SK-N-MC (cell line): ENCODE data around the gene ANGPTL8.

Experiments used
- EZH2 ChIP-seq: fragments of 200-600 bp; sonication (generic); IDR thresholded peaks from one replicate; pipeline ENCODE4 v1.6.1; 2017; ENCODE audit warnings: antibody characterized with exemption
- POLR2AphosphoS5 ChIP-seq: IDR thresholded peaks from 2 replicates; pipeline ENCODE4 v1.6.1; 2012; ENCODE audit warnings: mild to moderate bottlenecking, low read depth, low read length, borderline replicate concordance

DNA sequence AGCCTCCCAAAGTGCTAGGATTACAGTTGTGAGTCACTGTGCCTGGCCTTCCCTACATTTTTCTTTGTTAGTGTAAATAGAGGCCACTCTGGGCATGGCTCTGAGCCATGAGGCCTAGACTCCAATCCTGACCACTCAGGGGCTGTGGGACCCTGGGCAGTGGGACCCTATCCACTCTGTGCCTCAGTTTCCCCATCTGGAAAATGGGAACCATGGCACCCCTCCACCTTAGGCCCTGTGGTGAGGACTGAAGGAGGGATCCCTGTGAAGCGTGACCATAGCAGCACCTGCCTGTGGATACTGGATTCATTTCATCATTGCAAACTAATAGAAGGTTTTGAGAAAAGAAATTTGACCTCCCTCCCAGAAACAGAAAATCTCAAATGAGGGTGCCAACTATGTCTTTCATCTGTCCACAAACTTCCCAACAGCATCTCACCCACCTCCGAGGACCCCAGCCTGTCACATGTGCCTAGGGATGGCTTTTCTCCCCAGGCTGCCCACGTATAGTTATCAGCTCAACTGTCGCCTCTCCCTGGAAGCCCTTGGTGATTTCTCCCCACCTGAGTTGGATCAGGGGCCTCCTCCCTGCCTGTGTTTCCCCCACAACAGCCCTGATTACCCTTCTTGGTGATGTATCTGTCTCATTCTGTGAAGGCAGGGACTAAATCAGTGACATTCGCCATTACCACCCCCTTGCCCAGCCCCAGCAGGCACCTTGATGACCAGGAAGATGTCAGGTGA is 5.6 kb downstream of the ANGPTL8 start:
- TF ChIP-seq POLR2AphosphoS5 (no peak), EZH2 (no peak)
